AG04450 (cell line): Measurements from ENCODE around the gene NEK7. TPM values are rescaled to one million over a fixed set of nuclear protein-coding genes. Genes with fewer than 3 reads are reported as not detected.
"Not testable (repeated sequence)": the region's sequence is repeated elsewhere in the genome, so short reads cannot be mapped to it uniquely, and the experiment has no call there.

ENCODE experiments used
- CTCF ChIA-PET: fragments of 300-600, 350-600 bp; formaldehyde crosslinking; extraction: SDS; loops from one replicate; lab custom pipeline; 2022; ENCODE audit warnings: antibody characterized with exemption, inconsistent platforms; lab: Charles Lee
- POLR2A ChIA-PET: fragments of 350-600 bp; formaldehyde crosslinking; extraction: SDS; loops from one replicate; lab custom pipeline; 2021; ENCODE audit warnings: antibody characterized with exemption, inconsistent platforms; lab: Yijun Ruan, JAX
- DNase-seq: peaks from one replicate; pipeline ENCODE4 v3.0.0-alpha.2; 2011; ENCODE audit warnings: low read depth, low spot score
- H3K27ac ChIP-seq: one replicate; pipeline ENCODE4 v1.5.1; 2012; ENCODE audit warnings: low read depth, low read length, control low read depth
- H3K27me3 ChIP-seq: one replicate; pipeline ENCODE4 v1.6.0; 2012; ENCODE audit warnings: low read length; ENCODE audit not compliant: control insufficient read depth, insufficient read depth
- H3K4me3 ChIP-seq: 2 replicates; pipeline ENCODE4 v1.5.1; 2011; ENCODE audit warnings: mild to moderate bottlenecking, low read depth, low read length, control low read depth
- H3K9me3 ChIP-seq: 2 replicates; pipeline ENCODE4 v1.5.1; 2012; ENCODE audit warnings: low read length; ENCODE audit not compliant: control insufficient read depth, insufficient read depth
- polyA plus RNA-seq: library from polyadenylated mRNA; depleted of rRNA; stranded (reverse); fragments of >200 nt; gene quantifications from 2 replicates; pipeline ENCODE4 v1.2.3, GENCODE V29; 2011
- TF ChIP-seq, protein P1 (sequence below): IDR thresholded peaks from 2 replicates; pipeline ENCODE4 v1.5.1; 2011; ENCODE audit warnings: low read depth, low read length, control low read depth, inconsistent platforms

The NEK7 gene
- polyA plus RNA-seq, 1 experiment: 147 TPM

DNA sequence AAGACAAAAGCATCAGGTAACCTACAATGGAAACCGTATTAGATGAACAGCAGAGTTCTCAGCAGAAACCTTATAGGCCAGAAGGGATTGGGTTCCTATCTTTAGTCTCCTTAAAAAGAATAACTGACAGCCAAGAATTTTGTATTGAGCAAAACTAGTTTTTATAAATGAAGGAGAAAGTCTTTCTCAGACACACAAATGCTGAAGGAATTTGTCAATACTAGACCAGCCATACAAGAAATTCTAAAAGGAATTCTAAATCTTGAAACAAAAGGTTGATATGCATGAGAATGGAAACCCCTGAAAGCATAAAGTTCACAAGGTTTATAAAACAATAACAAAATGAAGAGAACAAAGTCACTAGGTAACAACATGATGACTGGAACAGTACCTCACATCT, 58.1 kb downstream of the NEK7 start:
- H3K4me3 ChIP-seq: no peak overlapping the region
- no peaks in the 10 kb centered on the region for H3K27me3 ChIP-seq
- H3K27ac ChIP-seq: no peak overlapping the region
- TF ChIP-seq, protein P1, sequence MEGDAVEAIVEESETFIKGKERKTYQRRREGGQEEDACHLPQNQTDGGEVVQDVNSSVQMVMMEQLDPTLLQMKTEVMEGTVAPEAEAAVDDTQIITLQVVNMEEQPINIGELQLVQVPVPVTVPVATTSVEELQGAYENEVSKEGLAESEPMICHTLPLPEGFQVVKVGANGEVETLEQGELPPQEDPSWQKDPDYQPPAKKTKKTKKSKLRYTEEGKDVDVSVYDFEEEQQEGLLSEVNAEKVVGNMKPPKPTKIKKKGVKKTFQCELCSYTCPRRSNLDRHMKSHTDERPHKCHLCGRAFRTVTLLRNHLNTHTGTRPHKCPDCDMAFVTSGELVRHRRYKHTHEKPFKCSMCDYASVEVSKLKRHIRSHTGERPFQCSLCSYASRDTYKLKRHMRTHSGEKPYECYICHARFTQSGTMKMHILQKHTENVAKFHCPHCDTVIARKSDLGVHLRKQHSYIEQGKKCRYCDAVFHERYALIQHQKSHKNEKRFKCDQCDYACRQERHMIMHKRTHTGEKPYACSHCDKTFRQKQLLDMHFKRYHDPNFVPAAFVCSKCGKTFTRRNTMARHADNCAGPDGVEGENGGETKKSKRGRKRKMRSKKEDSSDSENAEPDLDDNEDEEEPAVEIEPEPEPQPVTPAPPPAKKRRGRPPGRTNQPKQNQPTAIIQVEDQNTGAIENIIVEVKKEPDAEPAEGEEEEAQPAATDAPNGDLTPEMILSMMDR: no peak
- ChIA-PET POLR2A (no interaction called here), CTCF (interaction anchor here (0.6 kb wide), 1 partner anchor 18 kb away, joined by 3 read pairs; no protein-coding TSS in a partner anchor)
- no peak for DNase-seq
- peaks cover 7% of the 10 kb centered on the region for H3K9me3 ChIP-seq

GRCh38 chr1:198220428-198220827, 63.6 kb downstream of the NEK7 start:
- H3K27me3 ChIP-seq: no peaks in the 10 kb centered on the region
- no peak for DNase-seq
- no peak overlapping the region for H3K4me3 ChIP-seq
- H3K9me3 ChIP-seq: no peaks in the 10 kb centered on the region
- H3K27ac ChIP-seq: no peak overlapping the region
- ChIA-PET CTCF (no interaction called here), POLR2A (no interaction called here)
- TF ChIP-seq, protein P1: no peak

- DNase-seq, CTCF ChIA-PET, H3K27ac ChIP-seq, H3K9me3 ChIP-seq, POLR2A ChIA-PET, H3K27me3 ChIP-seq, H3K4me3 ChIP-seq: not testable (repeated sequence)
Observed at GRCh38 chr1:198227010-198227409, 70.2 kb downstream of the NEK7 start.

DNA sequence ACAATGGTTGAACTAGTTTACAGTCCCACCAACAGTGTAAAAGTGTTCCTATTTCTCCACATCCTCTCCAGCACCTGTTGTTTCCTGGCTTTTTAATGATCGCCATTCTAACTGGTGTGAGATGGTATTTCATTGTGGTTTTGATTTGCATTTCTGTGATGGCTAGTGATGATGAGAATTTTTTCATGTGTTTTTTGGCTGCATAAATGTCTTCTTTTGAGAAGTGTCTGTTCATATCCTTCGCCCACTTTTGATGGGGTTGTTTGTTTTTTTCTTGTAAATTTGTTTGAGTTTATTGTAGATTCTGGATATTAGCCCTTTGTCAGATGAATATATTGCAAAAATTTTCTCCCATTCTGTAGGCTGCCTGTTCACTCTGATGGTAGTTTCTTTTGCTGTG, 70.7 kb downstream of the NEK7 start:
- CTCF ChIA-PET, H3K4me3 ChIP-seq, POLR2A ChIA-PET: not testable (repeated sequence)

DNA sequence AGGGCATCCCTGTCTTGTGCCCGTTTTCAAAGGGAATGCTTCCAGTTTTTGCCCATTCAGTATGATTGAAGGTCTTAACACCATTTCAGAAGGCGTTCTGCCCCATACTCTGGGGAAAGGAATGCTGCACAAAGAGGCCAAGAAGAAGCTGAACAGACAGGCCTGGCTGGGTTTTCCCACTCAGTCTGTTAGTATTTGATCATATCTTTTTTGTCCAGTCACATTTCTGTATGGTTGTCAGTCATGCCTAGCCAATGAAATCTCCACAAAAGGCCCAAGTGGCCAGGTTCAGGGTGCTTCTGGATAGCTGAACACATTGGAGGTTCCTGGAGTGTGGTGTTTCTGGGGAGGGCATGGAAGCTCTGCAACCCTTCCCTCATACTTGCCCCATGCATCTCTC, 72.1 kb downstream of the NEK7 start:
- CTCF ChIA-PET: no interaction called here
- no peak overlapping the region for H3K27ac ChIP-seq
- H3K27me3 ChIP-seq: no peaks in the 10 kb centered on the region
- no peaks in the 10 kb centered on the region for H3K9me3 ChIP-seq
- TF ChIP-seq, protein P1: no peak
- POLR2A ChIA-PET: no interaction called here
- no peak overlapping the region for H3K4me3 ChIP-seq
- no peak for DNase-seq

More for the DNA sequence above, 70.7 kb downstream of the NEK7 start:
- not testable (repeated sequence) for DNase-seq, H3K27ac ChIP-seq, H3K27me3 ChIP-seq, H3K9me3 ChIP-seq

GRCh38 chr1:198231779-198232178, 75.0 kb downstream of the NEK7 start:
- POLR2A ChIA-PET: no interaction called here
- H3K27me3 ChIP-seq: no peaks in the 10 kb centered on the region
- CTCF ChIA-PET: interaction anchor here (0.7 to 1.4 kb wide), 2 partner anchors 144 to 307 kb away, joined by 3 to 4 read pairs; no protein-coding TSS in a partner anchor
- H3K9me3 ChIP-seq: no peaks in the 10 kb centered on the region; the same call in 1 of the 2 replicates
- no peak overlapping the region for H3K4me3 ChIP-seq
- DNase-seq: no peak
- TF ChIP-seq, protein P1: no peak
- H3K27ac ChIP-seq: no peak overlapping the region
